Smooth muscle cell of the pulmonary artery (primary cell): ENCODE measurements around the gene BRCA1. TPM values are rescaled to one million over a fixed set of nuclear protein-coding genes. Genes with fewer than 3 reads are reported as not detected.

ENCODE experiments used
- total RNA-seq: library from RNA; depleted of rRNA; stranded (reverse); fragments of >200 nt; gene quantifications from 2 replicates; pipeline ENCODE4 v1.2.3, GENCODE V29; 2014

BRCA1 gene
- total RNA-seq = 9.0 and 10.1 TPM in 2 replicates

GRCh38 chr17:43125133-43125966, at the start of gene BRCA1:
Gene BRCA1, minus strand, starts transcription at chr17:43125364. Its CDS starts 1,268 bp downstream, at chr17:43124096.

GRCh38 chr17:43170766-43171585, 45.8 kb upstream of the BRCA1 start, which contains the start of gene NBR1:
Gene NBR1, plus strand, starts transcription at chr17:43171214. Its CDS starts 4,586 bp downstream, at chr17:43175800.

GRCh38 chr17:43024407-43025289, 100.5 kb downstream of the BRCA1 start, which contains the start of gene RND2:
Gene RND2, plus strand, starts transcription at chr17:43025231. Its CDS starts 117 bp downstream, at chr17:43025348.

GRCh38 chr17:43021741-43022512, 103.2 kb downstream of the BRCA1 start, which contains the start of gene VAT1:
Gene VAT1, minus strand, starts transcription at chr17:43022385. Its CDS starts 63 bp downstream, at chr17:43022322.

GRCh38 chr17:43006639-43007551, 118.3 kb downstream of the BRCA1 start, which contains the start of gene IFI35:
Gene IFI35, plus strand, starts transcription at chr17:43006784. Its CDS starts 164 bp downstream, at chr17:43006948.

GRCh38 chr17:42997984-42998938, 126.9 kb downstream of the BRCA1 start, which contains the start of gene RPL27:
Gene RPL27, plus strand, starts transcription at chr17:42998419. Its CDS starts 332 bp downstream, at chr17:42998751.

Other genes with a start within 250 kb of the BRCA1 start
- not detected in 2 replicates for gene G6PC1, start 224.6 kb downstream of the BRCA1 start, total RNA-seq
- 18.2 and 20.0 TPM in 2 replicates for gene AARSD1, start 160.9 kb downstream of the BRCA1 start, total RNA-seq
- gene PTGES3L, start 145.3 kb downstream of the BRCA1 start, total RNA-seq = 0.07 and 0.23 TPM in 2 replicates
- gene RUNDC1, start 144.8 kb downstream of the BRCA1 start, total RNA-seq = 13.4 and 15.4 TPM in 2 replicates
- gene RPL27, start 126.9 kb downstream of the BRCA1 start, total RNA-seq = 364 and 471 TPM in 2 replicates
- 14.2 and 21.2 TPM in 2 replicates for gene IFI35, start 118.6 kb downstream of the BRCA1 start, total RNA-seq
- 136 and 240 TPM in 2 replicates for gene VAT1, start 103.0 kb downstream of the BRCA1 start, total RNA-seq
- gene RND2, start 100.1 kb downstream of the BRCA1 start, total RNA-seq = 0.17 and 0.20 TPM in 2 replicates
- 114 and 132 TPM in 2 replicates for gene NBR1, start 45.9 kb upstream of the BRCA1 start, total RNA-seq
- gene TMEM106A, start 86.5 kb upstream of the BRCA1 start, total RNA-seq = 5.5 and 6.5 TPM in 2 replicates
- not detected in 2 replicates for gene CCDC200, start 103.3 kb upstream of the BRCA1 start, total RNA-seq
- gene RNU2-1, start 108.6 kb upstream of the BRCA1 start, total RNA-seq = not detected in 2 replicates